Dedifferentiated amniotic fluid mesenchymal stem cell (primary cell): ENCODE results near the gene ZNF254.
"Not testable (repeated sequence)": the region's sequence is repeated elsewhere in the genome, so short reads cannot be mapped to it uniquely, and the experiment has no call there.

ENCODE experiments used
- DNase-seq: peaks from one replicate; pipeline ENCODE4 v3.0.0-alpha.2; 2016; ENCODE audit errors: extremely low spot score

ZNF254 gene

GRCh38 chr19:24072720-24073119 is 14.3 kb upstream of the ZNF254 start:
- no peak for DNase-seq

DNA sequence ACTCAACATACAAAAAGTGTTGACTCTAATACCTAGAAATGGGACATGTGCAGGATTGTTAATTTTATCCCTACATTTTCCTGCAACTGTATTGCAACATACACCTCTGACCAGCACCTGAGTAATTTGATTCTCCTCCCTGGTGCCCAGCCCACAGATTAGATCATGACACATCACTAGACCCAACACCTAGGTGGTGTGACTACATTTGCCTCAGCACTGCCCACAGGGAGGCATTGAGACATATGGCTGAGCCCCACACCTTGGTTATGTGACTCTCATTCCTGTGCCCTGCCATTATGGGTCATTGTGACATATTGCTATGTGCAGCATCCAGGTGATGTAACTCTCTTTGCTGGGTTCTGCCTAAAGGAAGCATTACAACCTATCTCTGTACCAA is 13.2 kb upstream of the ZNF254 start:
- DNase-seq, result no peak

GRCh38 chr19:24074720-24075454 is 12.1 kb upstream of the ZNF254 start:
- DNase-seq, result no peak

- not testable (repeated sequence) for DNase-seq
Measured at GRCh38 chr19:24075530-24075929, 11.5 kb upstream of the ZNF254 start.

- DNase-seq, result no peak
Measured at GRCh38 chr19:24078680-24079079, 8.3 kb upstream of the ZNF254 start.

DNA sequence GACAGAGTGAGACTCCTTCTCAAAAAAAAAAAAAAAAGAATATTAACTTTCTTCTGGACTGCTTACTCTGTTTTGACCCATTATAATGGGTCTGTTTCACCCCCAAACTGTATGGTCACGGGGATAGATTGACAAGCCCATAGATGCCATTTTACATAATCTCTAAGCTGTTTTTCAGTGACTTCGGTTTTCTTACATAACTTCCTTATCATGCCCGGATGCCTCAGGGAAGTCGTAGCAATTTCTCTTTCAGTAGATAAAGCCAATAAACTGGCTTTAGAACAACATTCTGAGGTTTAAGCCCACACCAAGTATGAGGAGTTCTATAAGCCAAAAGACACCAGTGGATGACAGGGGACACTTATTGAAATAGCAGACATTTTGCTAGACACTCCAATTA is 5.9 kb upstream of the ZNF254 start:
- no peak for DNase-seq

DNA sequence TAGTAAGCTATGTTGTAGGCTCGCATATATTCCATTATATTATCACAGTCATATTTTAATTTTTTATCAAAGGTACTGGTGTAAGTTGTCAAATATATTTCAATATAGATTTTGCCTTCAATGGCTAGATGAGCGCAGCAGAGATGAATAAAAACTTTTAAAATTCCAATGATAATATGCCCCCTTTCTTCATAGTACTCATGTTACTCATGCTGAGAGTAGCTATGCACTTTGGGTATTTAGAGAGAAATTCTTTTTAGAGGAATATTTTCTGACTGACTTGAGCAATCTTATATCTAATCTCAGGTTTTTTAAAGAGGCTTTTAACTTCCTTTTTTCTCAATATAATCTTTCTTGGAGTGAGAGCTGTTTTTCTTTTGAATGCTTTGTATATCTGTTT is 11.4 kb downstream of the ZNF254 start:
- DNase-seq, result no peak

DNA sequence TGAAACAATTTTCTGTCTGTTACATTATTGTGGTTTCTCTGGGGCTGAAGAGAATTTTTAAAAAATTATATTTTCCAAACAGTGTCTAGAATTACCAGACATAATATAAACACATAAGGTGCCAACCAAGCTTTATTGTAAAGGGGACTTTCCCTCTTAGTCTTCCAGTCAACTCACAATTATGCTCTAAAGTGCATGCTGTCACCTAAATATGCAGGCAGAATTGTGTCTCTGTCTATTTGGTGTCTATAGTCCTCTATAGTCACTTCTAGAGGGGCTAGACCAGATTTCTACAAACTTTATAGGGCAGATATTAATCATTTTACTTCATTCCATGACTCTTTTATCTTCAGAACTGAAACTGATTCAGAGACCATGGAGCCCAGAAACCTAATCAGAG is 12.8 kb downstream of the ZNF254 start:
- DNase-seq, result no peak

GRCh38 chr19:24100597-24100996 is 13.6 kb downstream of the ZNF254 start:
- not testable (repeated sequence) for DNase-seq

DNA sequence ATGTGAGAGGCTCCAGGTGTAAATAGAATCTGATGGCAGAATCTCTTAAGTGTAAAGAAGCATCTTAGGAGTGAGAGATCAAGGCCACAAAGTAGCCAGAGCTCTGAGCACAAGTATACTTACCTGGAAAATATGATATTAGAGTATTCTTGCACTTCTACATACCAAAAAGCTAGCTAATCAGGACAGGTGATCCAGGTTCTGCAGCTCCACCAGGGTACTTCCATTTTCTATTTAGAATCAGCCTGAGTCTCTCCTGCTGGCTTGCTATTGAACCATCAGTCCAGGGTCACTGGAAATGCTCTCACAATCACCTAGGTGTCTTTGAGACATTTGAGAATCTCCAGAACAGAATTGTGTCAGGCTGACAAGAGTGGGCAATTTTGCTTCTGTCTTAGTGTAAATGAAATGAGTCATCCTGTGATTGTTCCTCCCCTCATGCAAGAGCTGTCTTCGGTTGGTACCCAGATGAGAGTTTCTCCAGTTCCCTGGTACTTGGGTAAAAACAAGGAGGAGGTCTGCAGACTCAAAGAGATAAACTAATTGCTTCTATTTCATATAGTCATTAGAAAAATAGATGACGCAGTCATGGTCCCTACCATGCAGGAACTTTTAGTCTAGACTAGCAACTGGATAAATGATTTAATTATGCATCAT is 14.6 kb downstream of the ZNF254 start:
- DNase-seq, result no peak

DNA sequence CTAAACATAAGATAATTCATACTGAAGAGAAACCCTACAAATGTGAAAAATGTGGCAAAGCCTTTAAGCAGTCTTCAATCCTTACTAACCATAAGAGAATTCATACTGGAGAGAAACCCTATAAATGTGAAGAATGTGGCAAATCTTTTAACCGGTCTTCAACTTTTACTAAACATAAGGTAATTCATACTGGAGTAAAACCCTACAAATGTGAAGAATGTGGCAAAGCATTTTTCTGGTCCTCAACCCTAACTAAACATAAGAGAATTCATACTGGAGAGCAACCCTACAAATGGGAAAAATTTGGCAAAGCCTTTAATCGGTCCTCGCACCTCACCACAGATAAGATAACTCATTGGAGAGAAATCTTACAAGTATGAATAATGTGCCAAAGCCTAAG is 40.6 kb downstream of the ZNF254 start:
- DNase-seq, result no peak

DNA sequence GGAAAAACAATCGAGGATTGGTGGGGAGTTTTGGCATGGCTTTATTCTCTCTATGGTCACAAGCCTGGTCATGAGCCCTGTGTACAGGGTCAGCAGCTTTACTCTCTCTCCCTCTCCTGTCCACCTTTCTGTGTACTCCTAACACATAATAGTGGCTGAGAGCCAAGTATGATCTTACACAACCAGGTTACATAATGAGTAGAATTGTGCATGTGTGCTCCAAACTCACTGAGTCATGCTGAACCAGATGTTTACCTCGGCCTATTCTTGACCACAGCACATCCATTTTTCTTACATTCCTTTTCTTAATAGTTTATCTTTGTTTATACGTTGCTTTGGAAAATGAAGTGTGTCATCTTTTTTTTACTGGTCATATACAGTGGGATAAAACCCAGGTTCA is 53.1 kb downstream of the ZNF254 start:
- no peak for DNase-seq

DNA sequence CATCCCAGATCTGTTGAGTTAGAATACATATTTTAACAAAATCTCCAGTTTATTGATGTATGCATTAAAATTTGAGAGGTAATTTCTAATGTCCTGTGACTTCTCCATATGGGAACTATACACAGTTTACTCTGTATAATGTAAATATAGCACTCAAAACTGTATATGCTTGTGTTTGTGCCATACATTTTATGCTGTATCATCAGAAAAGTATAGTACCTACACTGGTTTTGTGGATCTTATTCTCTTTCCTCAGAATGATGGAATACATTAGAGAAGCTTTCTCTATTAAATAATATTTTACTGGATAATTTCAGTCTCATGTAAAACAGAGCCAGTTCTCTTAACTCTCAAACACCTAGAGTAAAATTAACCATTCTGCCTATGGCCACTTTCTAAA is 53.6 kb downstream of the ZNF254 start:
- DNase-seq, result no peak

DNA sequence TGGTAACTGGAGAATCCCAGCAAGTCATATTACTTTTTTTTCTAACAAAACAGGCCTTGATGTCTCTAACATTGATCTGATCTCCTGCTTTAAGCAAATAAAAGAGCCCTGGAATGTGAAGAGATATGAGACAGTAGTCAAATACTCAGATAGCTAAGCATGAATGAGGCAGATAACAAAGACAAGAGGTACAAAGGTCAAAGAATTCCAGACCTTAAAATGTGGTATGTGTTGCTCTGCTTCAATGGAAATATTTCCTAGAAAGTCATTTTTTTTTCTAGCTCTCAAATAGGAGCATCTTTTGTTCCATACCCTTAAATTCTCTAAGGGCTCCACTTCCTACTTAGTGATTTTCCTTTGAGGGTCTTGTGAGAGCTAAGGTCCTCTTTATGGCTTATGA is 54.6 kb downstream of the ZNF254 start:
- DNase-seq, result no peak

DNA sequence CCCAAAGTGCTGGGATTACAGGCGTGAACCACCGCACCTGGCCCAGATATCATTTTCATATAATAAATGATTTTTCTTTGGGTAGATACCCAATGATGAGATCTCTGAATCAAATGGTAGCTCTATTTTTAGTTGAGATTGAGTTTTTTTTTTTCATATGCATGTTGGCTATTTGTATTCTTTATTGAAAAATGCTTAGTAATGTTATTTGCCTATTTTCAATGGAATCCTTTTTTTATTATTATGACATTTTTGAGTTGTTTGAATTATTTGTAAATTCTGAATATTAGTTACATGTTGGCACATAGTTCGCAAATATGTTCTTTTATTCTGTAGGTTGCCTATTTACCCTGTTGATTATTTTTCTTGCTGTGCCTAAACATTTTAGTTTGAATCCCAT is 55.8 kb downstream of the ZNF254 start:
- no peak for DNase-seq

DNA sequence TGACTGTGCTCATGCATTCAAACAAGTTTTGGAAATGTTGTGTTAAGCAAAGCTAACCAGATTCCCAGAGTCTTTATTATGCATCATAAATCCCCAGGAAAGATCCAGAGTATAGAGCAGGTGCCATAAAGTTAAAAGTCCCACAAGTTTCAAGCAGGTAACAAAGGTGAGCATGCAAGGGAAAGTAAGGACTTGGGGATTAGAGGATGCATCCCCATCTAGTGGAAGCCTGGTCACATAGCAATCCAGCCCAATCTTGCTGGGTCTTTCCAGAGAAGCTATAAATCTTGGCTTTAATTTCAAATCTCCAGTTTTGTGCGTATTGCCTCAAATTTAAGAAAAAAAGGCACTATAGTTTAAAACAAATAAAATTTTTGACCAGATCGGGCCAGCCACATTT is 72.7 kb downstream of the ZNF254 start:
- no peak for DNase-seq

- no peak for DNase-seq
Measured at GRCh38 chr19:24166055-24166454, 79.1 kb downstream of the ZNF254 start.

DNA sequence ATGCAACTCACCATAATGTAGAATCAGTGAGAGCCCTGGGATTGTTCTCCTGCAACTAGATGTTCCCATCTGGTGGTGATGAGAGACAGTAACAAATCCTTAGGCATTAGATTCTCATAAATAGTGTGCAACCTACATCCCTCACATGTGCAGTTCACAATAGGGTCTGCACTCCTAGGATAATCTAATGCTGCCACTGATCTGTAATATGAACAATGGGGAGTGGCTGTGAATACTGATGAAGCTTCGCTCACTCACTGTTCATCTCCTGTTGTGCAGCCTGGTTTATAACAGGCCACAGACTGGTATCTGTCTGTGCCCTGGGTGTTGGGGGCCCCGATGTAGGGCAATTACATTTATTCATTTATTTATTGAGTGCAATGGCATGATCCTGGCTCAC is 86.9 kb downstream of the ZNF254 start:
- DNase-seq, result no peak

GRCh38 chr19:24177686-24178085 is 90.7 kb downstream of the ZNF254 start:
- DNase-seq, result no peak

- no peak for DNase-seq
Measured at GRCh38 chr19:24178207-24178606, 91.2 kb downstream of the ZNF254 start.
